ENCODE measurements around the gene SPRR1A. TPM values are rescaled to one million over a fixed set of nuclear protein-coding genes. Genes with fewer than 3 reads are reported as not detected.

The SPRR1A gene
- total and polyA plus RNA-seq, 12 donors: not detected

DNA sequence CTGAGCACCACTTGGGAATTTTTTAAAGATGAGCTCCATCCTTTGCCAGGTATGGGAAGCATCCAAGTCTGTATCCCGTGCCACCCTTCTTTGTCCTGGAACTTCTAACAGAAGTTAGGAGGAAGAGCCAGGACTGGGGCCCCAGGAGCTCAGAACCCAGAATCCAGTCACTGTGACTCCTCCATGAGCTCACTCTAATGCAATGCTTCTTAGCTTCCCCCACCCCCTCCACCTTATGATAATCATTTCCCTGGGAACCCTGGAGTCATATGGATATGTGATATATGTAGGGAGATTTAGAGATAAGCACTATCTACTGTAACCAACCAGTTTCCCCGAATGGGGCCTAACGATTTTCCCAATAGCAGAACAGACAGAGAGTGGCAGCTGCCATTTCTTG is 37.6 kb upstream of the SPRR1A start:
- Histone ChIP-seq H3K27me3 (peaks cover 0 to 12% (median 0%) of the 10 kb centered on the region in 7 donors), H3K36me3 (no peaks in the 10 kb centered on the region), H3K9me3 (no peaks in the 10 kb centered on the region), H3K27ac (no peak overlapping the region), H3K4me3 (no peak overlapping the region), H3K4me1 (no peaks in the 10 kb centered on the region)
- 55 to 76% methylated on average over 3 of the region's 3 CpGs for WGBS, 2 donors
- no peak for ATAC-seq
- TF ChIP-seq, protein P1, sequence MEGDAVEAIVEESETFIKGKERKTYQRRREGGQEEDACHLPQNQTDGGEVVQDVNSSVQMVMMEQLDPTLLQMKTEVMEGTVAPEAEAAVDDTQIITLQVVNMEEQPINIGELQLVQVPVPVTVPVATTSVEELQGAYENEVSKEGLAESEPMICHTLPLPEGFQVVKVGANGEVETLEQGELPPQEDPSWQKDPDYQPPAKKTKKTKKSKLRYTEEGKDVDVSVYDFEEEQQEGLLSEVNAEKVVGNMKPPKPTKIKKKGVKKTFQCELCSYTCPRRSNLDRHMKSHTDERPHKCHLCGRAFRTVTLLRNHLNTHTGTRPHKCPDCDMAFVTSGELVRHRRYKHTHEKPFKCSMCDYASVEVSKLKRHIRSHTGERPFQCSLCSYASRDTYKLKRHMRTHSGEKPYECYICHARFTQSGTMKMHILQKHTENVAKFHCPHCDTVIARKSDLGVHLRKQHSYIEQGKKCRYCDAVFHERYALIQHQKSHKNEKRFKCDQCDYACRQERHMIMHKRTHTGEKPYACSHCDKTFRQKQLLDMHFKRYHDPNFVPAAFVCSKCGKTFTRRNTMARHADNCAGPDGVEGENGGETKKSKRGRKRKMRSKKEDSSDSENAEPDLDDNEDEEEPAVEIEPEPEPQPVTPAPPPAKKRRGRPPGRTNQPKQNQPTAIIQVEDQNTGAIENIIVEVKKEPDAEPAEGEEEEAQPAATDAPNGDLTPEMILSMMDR (IDR thresholded peaks at IDR 0.05): no peak
- no peak for DNase-seq
- intact Hi-C loops (cut with DNase I): no loop called here

DNA sequence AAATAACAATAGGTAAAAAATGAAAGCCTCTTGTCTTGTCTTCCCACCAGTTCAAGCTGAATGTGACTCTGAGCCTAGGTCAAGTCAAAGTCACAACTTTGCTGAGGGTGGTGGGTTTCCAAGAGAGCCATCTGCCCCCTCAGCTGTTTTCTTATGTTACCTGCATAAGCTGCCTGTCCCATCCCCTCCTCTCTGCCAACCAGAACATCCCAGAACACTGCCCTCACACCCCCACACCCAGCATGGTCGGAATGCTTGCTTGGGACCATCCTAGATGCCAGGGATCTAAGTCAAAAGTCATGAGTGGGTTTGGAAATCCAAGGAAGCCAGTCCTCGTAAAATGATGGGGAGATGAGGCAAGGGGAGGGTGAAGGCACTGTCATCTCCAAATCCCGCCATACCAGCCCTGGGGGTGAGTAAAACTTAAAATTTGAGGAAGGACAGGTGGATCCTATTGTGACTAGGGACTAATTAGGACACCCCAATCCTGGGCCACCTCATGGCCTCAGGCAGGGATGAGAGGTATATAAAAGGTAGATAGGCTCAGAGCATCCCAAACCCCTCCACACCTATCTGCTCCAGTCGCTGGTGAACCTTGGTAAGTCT is 37.1 kb upstream of the SPRR1A start, which contains the start of gene SPRR5:
TSS of gene SPRR5 (plus strand) at position 556 of the 606 bp plus-strand sequence. CDS start 1,349 bp downstream, outside the sequence.
- Histone ChIP-seq H3K27ac (no peak within 1 kb of the TSS), H3K9me3 (no peaks in the 10 kb centered on the region), H3K27me3 (peaks cover 0 to 12% (median 0%) of the 10 kb centered on the region in 7 donors), H3K4me3 (no peak within 1 kb of the TSS), H3K36me3 (no peaks in the 10 kb centered on the region), H3K4me1 (no peaks in the 10 kb centered on the region)
- no peak for DNase-seq
- 68 to 72% methylated on average over 4 of the region's 4 CpGs for WGBS, 2 donors
- no peak for ATAC-seq
- intact Hi-C loops (cut with DNase I): no loop called here
- TF ChIP-seq, protein P1 (IDR thresholded peaks at IDR 0.05): no peak

DNA sequence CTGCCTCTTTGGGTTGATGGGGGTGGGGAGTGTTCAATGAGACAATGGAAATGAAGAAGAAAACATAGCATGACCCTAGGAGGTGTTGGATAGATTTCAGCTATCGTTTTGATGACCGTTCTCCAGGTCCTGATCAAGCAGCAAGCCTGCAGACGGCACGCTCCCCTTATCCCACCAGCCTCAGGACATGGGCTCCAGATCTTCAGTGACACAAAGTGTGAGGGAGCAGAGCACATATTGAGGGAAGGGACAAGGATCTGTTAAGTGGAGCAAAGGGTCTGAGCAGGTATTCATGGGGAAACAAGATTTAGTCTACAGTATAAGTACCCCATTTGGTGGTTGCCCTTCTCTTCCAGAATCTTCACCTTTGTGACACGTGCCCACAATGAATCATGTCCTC is 32.2 kb upstream of the SPRR1A start:
- no peak for ATAC-seq
- Histone ChIP-seq H3K4me1 (no peaks in the 10 kb centered on the region), H3K36me3 (no peaks in the 10 kb centered on the region), H3K9me3 (no peaks in the 10 kb centered on the region), H3K4me3 (no peak overlapping the region), H3K27me3 (peaks cover 0 to 12% (median 0%) of the 10 kb centered on the region in 7 donors), H3K27ac (no peak overlapping the region)
- intact Hi-C loops (cut with DNase I): no loop called here
- no peak for DNase-seq
- WGBS, 2 donors: 74 to 81% methylated on average over 5 of the region's 5 CpGs
- TF ChIP-seq, protein P1 (IDR thresholded peaks at IDR 0.05): no peak

DNA sequence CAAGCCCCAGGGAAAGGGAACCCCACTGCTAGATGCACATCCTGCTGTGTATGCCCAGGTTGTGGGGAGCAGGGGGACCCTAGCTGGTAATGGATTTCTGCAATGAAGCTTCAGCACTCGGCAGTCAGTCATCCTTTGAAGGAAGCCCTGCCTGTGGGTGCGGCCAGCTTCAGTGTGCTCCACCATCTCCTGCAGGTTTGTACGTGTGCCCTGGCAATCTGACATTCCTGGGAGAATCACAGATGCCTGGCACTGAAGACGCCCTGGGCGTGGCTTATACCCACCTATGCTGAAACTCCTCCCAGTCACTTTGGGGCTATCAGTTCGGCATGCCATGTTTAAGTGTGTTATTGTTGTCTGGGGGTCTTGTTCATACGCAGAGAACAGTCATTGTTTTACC is 30.1 kb upstream of the SPRR1A start:
- WGBS, 2 donors: 72 to 75% methylated on average over 7 of the region's 7 CpGs
- Histone ChIP-seq H3K4me1 (no peaks in the 10 kb centered on the region), H3K27me3 (peaks cover 0 to 3% (median 0%) of the 10 kb centered on the region in 7 donors), H3K36me3 (no peaks in the 10 kb centered on the region), H3K4me3 (no peak overlapping the region), H3K9me3 (no peaks in the 10 kb centered on the region), H3K27ac (no peak overlapping the region)
- DNase-seq (no peak), ATAC-seq (no peak)
- TF ChIP-seq, protein P1 (IDR thresholded peaks at IDR 0.05): no peak
- intact Hi-C loops (cut with DNase I): no loop called here
